ENCODE results near the gene DDX56.

The DDX56 gene

DNA sequence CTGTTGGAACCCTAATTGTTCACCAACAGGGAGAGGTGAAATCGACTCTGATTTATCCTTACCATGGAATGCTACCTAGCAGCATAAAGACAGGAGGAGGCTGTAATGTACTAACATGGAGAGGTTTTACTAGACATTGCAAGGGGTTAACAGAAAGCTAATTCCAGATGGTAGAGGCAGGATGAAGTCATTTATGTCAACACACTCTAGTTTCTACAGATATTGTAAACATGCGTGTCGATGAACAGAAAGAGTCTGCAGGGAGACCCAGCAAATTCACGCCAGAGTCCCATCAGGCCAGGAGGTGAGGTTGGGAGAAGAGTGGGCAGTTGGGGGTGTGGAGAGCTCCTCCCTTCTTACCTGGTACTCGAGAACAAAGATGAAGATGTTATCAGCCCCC, 39.6 kb downstream of the DDX56 start:
- no peak for DNase-seq

DNA sequence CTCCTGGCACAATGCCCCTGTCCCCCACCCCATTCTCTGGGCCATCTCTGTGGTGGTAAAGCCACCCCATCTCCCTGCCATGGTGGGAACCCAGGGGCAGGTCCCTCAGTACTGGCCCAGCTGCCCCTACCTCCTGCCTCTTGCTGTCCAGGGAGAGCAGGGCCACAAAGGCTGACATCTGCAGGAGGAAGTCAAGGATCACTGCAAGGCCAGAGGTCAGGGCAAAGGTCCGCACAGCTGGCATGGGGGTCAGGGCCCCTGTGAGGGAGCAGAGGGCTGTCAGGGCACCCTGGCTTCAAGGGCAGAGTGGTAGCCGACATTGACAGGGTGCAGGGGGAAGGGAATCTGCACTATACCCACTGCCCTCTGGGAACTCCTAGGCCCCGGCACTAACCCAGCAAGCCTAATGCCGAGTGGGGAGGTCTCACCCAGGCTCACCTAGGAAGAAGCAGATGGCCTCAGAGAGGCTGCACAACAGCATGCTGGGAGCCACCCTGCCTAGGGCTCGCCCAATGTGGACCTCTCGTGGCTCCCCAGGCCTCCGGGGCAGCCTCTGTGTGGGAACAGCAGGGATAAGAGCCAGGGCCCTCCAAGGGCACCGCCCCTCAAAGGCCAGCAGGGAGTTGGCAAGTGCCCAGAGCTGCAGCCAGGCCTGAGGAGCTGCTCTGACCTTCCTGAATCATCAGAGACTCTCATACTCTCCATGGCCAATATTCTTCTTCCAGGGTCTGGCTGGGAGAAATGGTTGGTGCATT, 40.2 kb downstream of the DDX56 start:
- DNase-seq: no peak

DNA sequence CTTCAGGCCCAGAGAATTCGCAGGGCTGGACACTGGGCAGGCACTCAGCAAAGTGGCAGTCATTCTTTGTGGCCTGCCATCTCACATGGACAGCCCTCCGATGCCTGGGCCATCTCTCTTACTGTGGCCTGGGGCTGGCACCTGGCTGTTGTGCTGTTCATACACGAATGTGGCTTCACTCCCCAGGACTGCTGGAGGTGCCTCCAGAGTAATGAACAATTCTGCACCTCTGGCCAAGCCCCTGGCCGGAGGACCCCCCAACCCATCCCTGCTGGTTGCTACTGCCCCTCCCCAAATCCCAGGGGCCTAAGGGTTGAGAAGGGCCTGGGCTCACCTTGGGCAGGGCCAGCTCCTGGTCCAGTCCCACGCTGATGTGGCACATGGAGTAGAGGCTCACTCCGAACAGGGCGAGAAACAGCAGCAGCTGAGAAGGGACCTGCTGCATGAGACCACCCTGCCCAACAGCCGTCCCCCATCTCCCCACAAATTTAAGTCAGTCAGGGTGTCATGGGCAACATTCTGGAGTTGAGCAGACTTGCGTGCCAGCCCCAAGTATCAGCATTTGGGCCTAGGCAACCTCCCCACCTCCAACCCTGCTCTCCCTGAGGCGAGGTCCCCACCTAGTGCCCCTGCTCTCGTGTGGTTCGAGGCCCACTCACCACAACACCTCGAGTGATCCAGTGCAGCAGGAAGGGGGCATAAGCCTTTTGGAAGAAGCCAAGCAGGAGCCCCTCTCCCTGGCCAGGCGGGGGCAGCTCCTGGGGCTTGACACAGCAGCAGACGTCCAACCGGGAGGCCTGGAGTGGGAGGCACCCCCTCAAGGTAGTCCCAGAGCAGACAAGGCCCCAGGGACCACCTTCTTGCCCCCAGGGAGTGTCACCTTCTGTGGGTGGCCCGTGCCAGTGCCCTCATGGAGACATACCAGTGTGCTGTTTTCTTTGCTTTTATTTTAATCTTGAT, 42.0 kb downstream of the DDX56 start:
- no peak for DNase-seq

DNA sequence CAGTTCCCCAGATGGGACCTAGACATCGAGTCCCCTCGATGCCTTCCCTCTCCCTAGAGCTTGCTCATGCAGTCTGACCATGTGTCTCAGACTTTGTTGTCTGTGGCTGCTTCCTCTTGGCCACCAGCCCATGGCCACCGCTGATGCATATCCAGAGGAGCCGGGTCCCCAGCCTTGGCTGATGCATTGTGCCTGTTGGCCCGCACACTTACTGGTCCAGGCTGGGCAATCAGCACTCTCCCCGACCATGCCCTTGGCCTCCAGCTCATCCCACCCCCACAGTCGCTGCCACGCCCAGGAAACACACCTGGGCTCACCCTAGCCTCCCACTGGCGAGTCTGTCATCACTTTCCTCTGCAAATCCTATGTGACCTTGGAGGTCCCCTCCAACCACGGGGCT, 42.7 kb downstream of the DDX56 start:
- no peak for DNase-seq

DNA sequence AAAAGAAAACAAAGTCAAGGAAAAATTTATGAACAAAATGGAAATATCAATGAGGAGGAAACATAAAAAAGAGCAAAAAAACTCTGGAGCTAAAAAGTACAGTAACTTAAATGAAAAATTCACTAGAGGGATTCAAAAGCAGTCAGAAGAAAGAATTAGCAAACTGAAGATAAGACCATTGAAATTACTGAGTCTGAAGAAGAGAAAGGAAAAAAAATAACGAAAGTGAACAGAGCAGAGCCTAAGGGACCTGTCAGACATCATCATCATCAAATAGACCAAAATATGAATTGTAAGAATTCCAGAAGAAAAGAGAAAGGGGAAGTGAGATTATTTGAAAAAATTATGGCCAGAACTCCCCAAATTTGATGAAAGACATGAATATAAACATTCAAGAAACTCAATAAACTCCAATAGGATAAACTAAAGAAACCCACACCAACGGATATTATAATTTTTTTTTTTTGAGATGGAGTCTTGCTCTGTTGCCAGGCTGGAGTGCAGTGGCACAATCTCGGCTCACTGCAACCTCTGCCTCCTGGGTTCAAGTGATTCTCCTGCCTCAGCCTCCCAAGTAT, 48.8 kb downstream of the DDX56 start:
- no peak for DNase-seq

DNA sequence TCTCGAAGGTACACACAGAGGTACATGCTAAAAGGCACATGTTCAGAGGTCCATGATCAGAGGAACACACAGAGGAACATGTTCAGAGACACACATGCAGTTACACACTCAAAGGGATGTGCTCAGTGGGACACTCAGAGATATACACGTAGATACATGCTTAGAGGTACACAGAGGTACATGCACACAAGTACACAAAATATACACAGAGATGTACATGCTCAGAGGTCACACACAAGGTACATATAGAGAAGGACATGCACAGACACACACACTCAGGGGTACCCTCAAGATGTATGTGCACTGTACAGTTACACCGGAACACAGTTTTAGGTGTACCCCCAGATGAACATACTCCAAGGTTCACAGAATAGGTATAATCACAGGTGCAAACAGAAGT, 51.4 kb downstream of the DDX56 start:
- no peak for DNase-seq

DNA sequence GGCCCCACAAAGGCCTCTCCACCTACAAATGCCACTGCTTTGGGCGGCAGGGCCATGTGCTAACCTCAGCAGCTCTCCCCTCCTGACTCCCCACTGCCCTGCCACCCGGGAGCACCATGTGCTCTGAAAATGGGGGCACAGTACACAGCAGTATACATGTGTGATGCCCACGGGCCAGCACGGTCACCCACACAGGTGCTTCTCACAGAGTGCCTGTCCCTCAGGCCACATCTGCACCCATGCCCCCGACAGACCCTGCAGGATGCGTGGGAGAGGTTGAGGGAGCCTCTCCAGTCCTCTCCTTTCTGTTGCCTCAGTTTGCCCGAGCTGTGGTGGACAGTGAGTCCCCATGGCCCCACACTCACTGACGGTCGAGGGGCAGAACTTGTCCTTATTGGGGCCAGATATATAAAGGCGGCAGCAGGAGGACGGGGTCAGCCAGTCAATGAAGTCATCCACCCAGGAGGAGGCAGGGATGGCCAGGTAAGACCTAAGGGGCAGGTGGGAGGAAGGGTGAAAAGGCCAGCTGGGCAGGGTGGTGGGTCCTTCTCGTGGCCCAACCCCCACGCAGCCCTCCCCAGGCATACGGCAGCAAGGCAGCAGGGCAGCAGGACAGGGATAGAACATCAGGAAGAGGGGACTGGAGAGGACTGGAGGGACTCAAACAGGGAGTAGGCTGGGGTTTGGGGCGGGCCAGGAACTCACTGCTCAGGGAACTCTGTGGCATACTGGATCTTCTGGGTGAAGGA, 52.2 kb downstream of the DDX56 start:
- DNase-seq: no peak

DNA sequence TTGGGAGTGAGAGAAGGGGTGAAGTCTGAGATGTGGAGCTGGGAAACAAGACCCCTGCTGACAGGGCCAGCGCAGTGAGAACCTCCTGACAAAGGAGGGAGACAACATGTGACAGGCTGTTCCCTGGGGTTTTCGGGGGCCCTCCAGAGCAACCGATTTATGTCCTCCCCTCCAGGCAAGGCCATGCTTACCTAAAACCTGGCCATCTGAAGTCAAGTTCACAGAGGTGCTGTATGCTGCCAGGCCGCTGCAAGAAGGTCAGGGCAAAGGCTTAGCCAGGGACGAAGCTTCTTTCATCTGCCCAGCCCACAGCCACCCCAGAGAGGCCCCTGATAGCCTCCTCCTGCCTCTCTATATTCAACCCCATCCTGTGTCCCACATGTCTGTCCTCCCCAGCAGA, 53.1 kb downstream of the DDX56 start:
- no peak for DNase-seq

DNA sequence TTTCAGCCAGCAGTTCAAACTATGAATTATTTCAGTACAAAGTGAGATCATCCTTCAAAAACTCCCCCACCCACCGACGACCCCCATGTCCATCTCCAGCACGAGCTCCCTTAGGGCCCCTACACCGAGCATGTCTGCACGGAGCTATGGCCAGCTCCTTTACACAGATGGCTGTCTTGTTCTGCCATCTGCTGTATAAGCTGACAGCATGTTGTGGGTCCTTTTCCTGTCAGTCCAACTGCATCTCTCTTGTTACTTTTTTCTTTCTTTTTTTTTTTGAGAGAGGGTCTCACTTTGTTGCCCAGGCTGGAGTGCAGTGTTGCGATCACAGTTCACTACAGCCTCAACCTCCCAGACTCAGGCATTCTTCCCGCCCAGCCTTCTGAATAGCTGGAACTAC, 54.2 kb downstream of the DDX56 start:
- DNase-seq: no peak

DNA sequence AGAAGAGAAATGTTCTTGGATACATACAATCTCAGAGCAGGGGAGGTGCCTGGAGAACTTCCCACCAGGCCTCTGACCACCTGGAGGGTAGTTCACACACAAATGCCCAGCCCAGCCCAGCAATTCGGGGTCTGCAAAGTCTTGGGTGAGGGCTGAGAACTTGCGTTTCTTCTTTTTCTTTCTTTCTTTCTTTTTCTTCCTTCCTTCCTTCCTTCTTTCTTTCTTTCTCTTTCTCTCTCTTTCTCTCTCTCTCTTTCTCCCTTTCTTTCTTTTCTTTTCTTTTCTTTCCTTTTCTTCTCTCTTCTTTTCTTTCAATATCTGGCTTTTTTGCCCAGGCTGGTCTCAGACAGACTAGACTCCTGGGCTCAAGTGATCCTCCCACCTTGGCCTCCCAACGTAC, 54.9 kb downstream of the DDX56 start:
- DNase-seq: no peak

DNA sequence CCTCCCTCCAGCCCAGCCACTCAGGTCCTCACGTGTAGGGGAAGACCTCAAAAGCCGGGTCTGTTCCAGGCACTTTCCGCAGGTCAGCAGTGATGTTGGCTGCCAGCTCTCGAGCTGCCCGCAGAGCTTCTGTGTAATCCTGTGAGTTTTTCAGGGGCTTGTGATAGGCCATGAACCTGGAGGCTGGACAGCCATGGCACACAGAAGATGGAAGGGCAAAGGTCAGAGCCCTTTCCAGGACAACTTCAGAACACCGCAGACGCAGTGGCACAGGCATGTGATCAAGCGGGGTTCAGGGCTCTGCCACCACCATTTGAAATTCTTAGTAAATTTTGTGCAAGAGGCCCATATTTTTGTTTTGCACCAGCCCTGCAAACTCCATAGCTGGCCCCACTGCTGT, 56.5 kb downstream of the DDX56 start:
- no peak for DNase-seq

All from stimulated activated CD4-positive, alpha-beta T cell treated with anti-CD3 and anti-CD28 coated beads, Interleukin-2, amount 100 ng/mL, for 24 hours (primary cell).